GM21825 (cell line): ENCODE measurements around the gene IQCF2.
"Not testable (repeated sequence)": the region's sequence is repeated elsewhere in the genome, so short reads cannot be mapped to it uniquely, and the experiment has no call there.

Experiments used
- ATAC-seq: cut with Tn5 transposase; IDR thresholded peaks from one replicate; pipeline ENCODE4 v1.9.1; 2021; ENCODE audit warnings: mild to moderate bottlenecking, moderate library complexity; ENCODE audit not compliant: unreplicated experiment

IQCF2 gene

GRCh38 chr3:51875501-51875900 lies 14.1 kb downstream of the IQCF2 start, which contains the start of gene IQCF5:
IQCF5 (minus strand) TSS chr3:51875601; CDS start chr3:51875531, 70 bp downstream.
- no peak for ATAC-seq

- no peak for ATAC-seq
Observed at GRCh38 chr3:51876186-51876585, 14.8 kb downstream of the IQCF2 start.

- no peak for ATAC-seq
Observed at GRCh38 chr3:51879937-51880336, 18.5 kb downstream of the IQCF2 start.

GRCh38 chr3:51886447-51886846 lies 25.0 kb downstream of the IQCF2 start:
- no peak for ATAC-seq

GRCh38 chr3:51887620-51888019 lies 26.2 kb downstream of the IQCF2 start:
- no peak for ATAC-seq

- ATAC-seq = no peak
Observed at GRCh38 chr3:51888463-51889105, 27.2 kb downstream of the IQCF2 start.

- ATAC-seq = no peak
Observed at GRCh38 chr3:51891242-51892039, 30.0 kb downstream of the IQCF2 start.

- no peak for ATAC-seq
Observed at GRCh38 chr3:51894391-51894790, 33.0 kb downstream of the IQCF2 start.

GRCh38 chr3:51894939-51895338 lies 33.5 kb downstream of the IQCF2 start:
- ATAC-seq = no peak

GRCh38 chr3:51896607-51897305 lies 35.3 kb downstream of the IQCF2 start:
- ATAC-seq = no peak

- ATAC-seq = no peak
Observed at GRCh38 chr3:51897391-51897790, 36.0 kb downstream of the IQCF2 start.

GRCh38 chr3:51900043-51900442 lies 38.6 kb downstream of the IQCF2 start:
- ATAC-seq = not testable (repeated sequence)

- not testable (repeated sequence) for ATAC-seq
Observed at GRCh38 chr3:51902361-51902760, 40.9 kb downstream of the IQCF2 start.

- ATAC-seq = no peak
Observed at GRCh38 chr3:51904034-51904823, 42.8 kb downstream of the IQCF2 start.

- no peak for ATAC-seq
Observed at GRCh38 chr3:51908026-51908425, 46.6 kb downstream of the IQCF2 start.
